IMR-90 (cell line): ENCODE results near the gene SMARCA2. TPM values are rescaled to one million over a fixed set of nuclear protein-coding genes. Genes with fewer than 3 reads are reported as not detected.

Experiments used
- ATAC-seq: fragments of 200-7000 bp; cut with Tn5 transposase; 2 replicates; pipeline ENCODE4 v1.9.1; 2020; ENCODE audit warnings: low read depth, mild to moderate bottlenecking, moderate library complexity
- BruUV-seq: library from RNA; stranded (reverse); fragments of 400-500 nt; replicated peaks from 2 replicates; lab custom pipeline; 2021; lab: Mats Ljungman, UMichigan
- CTCF ChIA-PET: fragments of 300-600 bp; formaldehyde crosslinking; extraction: SDS; loops from one replicate; lab custom pipeline; 2021; ENCODE audit warnings: antibody characterized with exemption; lab: Yijun Ruan, JAX
- POLR2A ChIA-PET: fragments of 300-600 bp; sonication (Branson Sonifier 250); formaldehyde crosslinking; loops from one replicate; lab custom pipeline; 2022; ENCODE audit warnings: antibody characterized with exemption; ENCODE audit not compliant: unreplicated experiment; lab: Charles Lee
- DNase-seq: peaks from one replicate; pipeline ENCODE4 v3.0.0; 2013
- H2AFZ ChIP-seq: replicated peaks from 2 replicates; pipeline ENCODE3; 2013; ENCODE audit warnings: low read length, mild to moderate bottlenecking; ENCODE audit not compliant: poor library complexity
- H2AK5ac ChIP-seq: 2 replicates; pipeline ENCODE4 v1.6.1; 2013; ENCODE audit warnings: low read depth, low read length, inconsistent platforms
- H2AK9ac ChIP-seq: replicated peaks from 2 replicates; pipeline ENCODE3; 2013; ENCODE audit warnings: mild to moderate bottlenecking, low read depth, low read length, moderate library complexity; ENCODE audit not compliant: poor library complexity
- H2BK120ac ChIP-seq: 2 replicates; pipeline ENCODE4 v1.6.1; 2013; ENCODE audit warnings: low read depth, low read length, inconsistent platforms
- H2BK15ac ChIP-seq: 3 replicates; pipeline ENCODE4 v1.6.1; 2013; ENCODE audit warnings: low read depth, low read length, inconsistent platforms
- H2BK20ac ChIP-seq: 2 replicates; pipeline ENCODE4 v1.6.1; 2013; ENCODE audit warnings: low read depth, mild to moderate bottlenecking, inconsistent platforms, low read length, moderate library complexity
- H2BK5ac ChIP-seq: 2 replicates; pipeline ENCODE4 v1.6.1; 2013; ENCODE audit warnings: mild to moderate bottlenecking, low read depth, low read length, inconsistent platforms; ENCODE audit not compliant: poor library complexity, severe bottlenecking
- H3K14ac ChIP-seq: replicated peaks from 2 replicates; pipeline ENCODE4 v1.6.1; 2013; ENCODE audit warnings: low read depth, low read length, inconsistent platforms
- H3K18ac ChIP-seq: 2 replicates; pipeline ENCODE4 v1.6.1; 2013; ENCODE audit warnings: low read depth, low read length, control low read depth
- H3K23ac ChIP-seq: 2 replicates; pipeline ENCODE4 v1.6.1; 2013; ENCODE audit warnings: low read depth, low read length, inconsistent platforms
- H3K27ac ChIP-seq: 2 replicates; pipeline ENCODE4 v1.5.1; 2013; ENCODE audit warnings: mild to moderate bottlenecking, control low read depth, low read length; ENCODE audit not compliant: insufficient read depth
- H3K27me3 ChIP-seq: 2 replicates; pipeline ENCODE4 v1.6.1; 2013; ENCODE audit warnings: low read length; ENCODE audit not compliant: control insufficient read depth, insufficient read depth
- H3K36me3 ChIP-seq: 2 replicates; pipeline ENCODE4 v1.6.1; 2013; ENCODE audit warnings: low read length, mixed read lengths; ENCODE audit not compliant: control insufficient read depth, insufficient read depth
- H3K4ac ChIP-seq: 2 replicates; pipeline ENCODE4 v1.6.1; 2013; ENCODE audit warnings: low read depth, low read length, inconsistent platforms
- H3K4me1 ChIP-seq: 2 replicates; pipeline ENCODE4 v1.6.1; 2013; ENCODE audit warnings: low read length, mixed read lengths; ENCODE audit not compliant: control insufficient read depth, insufficient read depth
- H3K4me2 ChIP-seq: 2 replicates; pipeline ENCODE4 v1.6.1; 2013; ENCODE audit warnings: low read depth, mild to moderate bottlenecking, control low read depth, low read length, moderate library complexity
- H3K4me3 ChIP-seq: 2 replicates; pipeline ENCODE4 v1.5.1; 2013; ENCODE audit warnings: low read depth, mild to moderate bottlenecking, control low read depth, low read length, moderate library complexity; ENCODE audit not compliant: insufficient read depth
- H3K56ac ChIP-seq: 2 replicates; pipeline ENCODE4 v1.6.1; 2013; ENCODE audit warnings: low read length, inconsistent platforms; ENCODE audit not compliant: insufficient read depth; ENCODE audit errors: extremely low read depth
- H3K79me1 ChIP-seq, 2 experiments: 2 replicates each; pipeline ENCODE4 v1.6.1; 2013; ENCODE audit warnings: low read length in 2 of 2, inconsistent platforms in 1 of 2, low read depth in 1 of 2
- H3K9ac ChIP-seq: 2 replicates; pipeline ENCODE4 v1.6.1; 2013; ENCODE audit warnings: low read depth, low read length, control low read depth
- H3K9me1 ChIP-seq: 2 replicates; pipeline ENCODE4 v1.6.1; 2013; ENCODE audit warnings: low read length, inconsistent platforms; ENCODE audit not compliant: insufficient read depth
- H3K9me3 ChIP-seq: 2 replicates; pipeline ENCODE4 v1.6.1; 2013; ENCODE audit warnings: low read length; ENCODE audit not compliant: control insufficient read depth, insufficient read depth
- H4K20me1 ChIP-seq: 2 replicates; pipeline ENCODE4 v1.6.1; 2013; ENCODE audit warnings: low read length, inconsistent platforms; ENCODE audit not compliant: insufficient read depth
- H4K5ac ChIP-seq: 2 replicates; pipeline ENCODE4 v1.6.1; 2013; ENCODE audit warnings: mild to moderate bottlenecking, low read depth, low read length, control low read depth
- H4K8ac ChIP-seq, 2 experiments: 2 replicates each; pipeline ENCODE4 v1.6.1; 2013; ENCODE audit warnings: low read depth in 2 of 2, low read length in 2 of 2, control low read depth in 1 of 2, inconsistent platforms in 1 of 2
- H4K91ac ChIP-seq: 2 replicates; pipeline ENCODE4 v1.6.1; 2013; ENCODE audit warnings: low read depth, low read length, inconsistent platforms; ENCODE audit not compliant: insufficient read depth
- BHLHE40 ChIP-seq: fragments of 150-350 bp; IDR thresholded peaks from 2 replicates; pipeline ENCODE4 v1.6.1; 2016; ENCODE audit warnings: mild to moderate bottlenecking, low read depth, low read length
- CEBPB ChIP-seq: IDR thresholded peaks from 2 replicates; pipeline ENCODE4 v1.6.1; 2012; ENCODE audit warnings: low read depth, low read length, improper control_type of control experiment
- CHD1 ChIP-seq: IDR thresholded peaks from 2 replicates; pipeline ENCODE4 v1.6.1; 2012; ENCODE audit warnings: low read depth, low read length, improper control_type of control experiment
- ELK1 ChIP-seq: fragments of 150-350 bp; IDR thresholded peaks from 2 replicates; pipeline ENCODE4 v1.6.1; 2016; ENCODE audit warnings: low read depth, mild to moderate bottlenecking, low read length, moderate library complexity, borderline replicate concordance
- FOS ChIP-seq: fragments of 150-350 bp; IDR thresholded peaks from 2 replicates; pipeline ENCODE4 v1.6.1; 2016; ENCODE audit warnings: low read depth, low read length
- MAFK ChIP-seq: IDR thresholded peaks from 2 replicates; pipeline ENCODE4 v1.6.1; 2012; ENCODE audit warnings: low read depth, low read length, improper control_type of control experiment
- MAZ ChIP-seq: IDR thresholded peaks from 2 replicates; pipeline ENCODE4 v1.6.1; 2012; ENCODE audit warnings: low read depth, mild to moderate bottlenecking, low read length, improper control_type of control experiment, moderate library complexity, borderline replicate concordance
- MXI1 ChIP-seq: IDR thresholded peaks from 2 replicates; pipeline ENCODE4 v1.6.1; 2012; ENCODE audit warnings: low read depth, mild to moderate bottlenecking, low read length, moderate library complexity, borderline replicate concordance
- NFE2L2 ChIP-seq: fragments of 150-350 bp; IDR thresholded peaks from 2 replicates; pipeline ENCODE4 v1.6.1; 2016; ENCODE audit warnings: low read depth, mild to moderate bottlenecking, low read length
- POLR2A ChIP-seq: IDR thresholded peaks from 2 replicates; pipeline ENCODE4 v1.6.1; 2012; ENCODE audit warnings: mild to moderate bottlenecking, low read depth, low read length
- RAD21 ChIP-seq: IDR thresholded peaks from 2 replicates; pipeline ENCODE4 v1.6.1; 2012; ENCODE audit warnings: low read length, improper control_type of control experiment
- RCOR1 ChIP-seq: IDR thresholded peaks from 2 replicates; pipeline ENCODE4 v1.6.1; 2012; ENCODE audit warnings: mild to moderate bottlenecking, low read length, improper control_type of control experiment; ENCODE audit not compliant: insufficient replicate concordance
- RFX5 ChIP-seq: IDR thresholded peaks from 2 replicates; pipeline ENCODE4 v1.8.0; 2012; ENCODE audit warnings: low read depth, mild to moderate bottlenecking, low read length, moderate library complexity
- SMC3 ChIP-seq: fragments of 150-350 bp; IDR thresholded peaks from 2 replicates; pipeline ENCODE4 v1.6.1; 2016; ENCODE audit warnings: low read depth, mild to moderate bottlenecking, antibody characterized with exemption, low read length, moderate library complexity
- USF2 ChIP-seq: fragments of 150-350 bp; IDR thresholded peaks from 2 replicates; pipeline ENCODE4 v1.6.1; 2017; ENCODE audit warnings: mild to moderate bottlenecking, antibody characterized with exemption, low read length, low read depth
- WGBS, 2 experiments: methylation state at CpG; one replicate each; pipeline versions ENCODE4 v1.1.5 to v1.1.7; 2013; ENCODE audit warnings: missing lambda C conversion rate in 2 of 2; ENCODE audit not compliant: insufficient read length in 1 of 2; ENCODE audit errors: extremely low coverage in 2 of 2; 5-methylcytosine and 5-hydroxymethylcytosine counted together
- dilution Hi-C: fragments of 300-500 bp; cut with HindIII; formaldehyde crosslinking; loops from one replicate; pipeline ENCODE4 v1.14.3; 2018; ENCODE audit warnings: low sequenced_read_pairs; ENCODE audit not compliant: unreplicated experiment
- in situ Hi-C: fragments of 300-500 bp; cut with MboI; formaldehyde crosslinking; loops from 3 replicates; pipeline ENCODE4 v1.14.3; 2019; ENCODE audit warnings: low sequenced_read_pairs, inconsistent platforms, mixed read lengths
- intact Hi-C: fragments of 100-400 bp; cut with micrococcal nuclease; formaldehyde crosslinking; loops from 2 replicates; pipeline ENCODE4 v1.10.0; 2022
- polyA plus RNA-seq, 3 experiments: library from polyadenylated mRNA; depleted of rRNA; stranded (reverse); fragments of >200 nt; gene quantifications; 2 replicates each; pipeline ENCODE4 v1.2.3, GENCODE V29; 2012; ENCODE audit warnings: low replicate concordance in 1 of 3
- total RNA-seq: library from RNA; depleted of rRNA; stranded (reverse); fragments of >200 nt; gene quantifications from 2 replicates; pipeline ENCODE4 v1.2.3, GENCODE V29; 2012
- TF ChIP-seq, protein P1 (sequence below): conservative IDR thresholded peaks from 2 replicates; pipeline ENCODE4 v1.5.1; 2012; ENCODE audit warnings: mild to moderate bottlenecking, low read depth, low read length, improper control_type of control experiment

The SMARCA2 gene
- total and polyA plus RNA-seq, 2 of the 4 experiments (the other 2 are of a cell fraction) = 25.3 to 26.7 TPM

DNA sequence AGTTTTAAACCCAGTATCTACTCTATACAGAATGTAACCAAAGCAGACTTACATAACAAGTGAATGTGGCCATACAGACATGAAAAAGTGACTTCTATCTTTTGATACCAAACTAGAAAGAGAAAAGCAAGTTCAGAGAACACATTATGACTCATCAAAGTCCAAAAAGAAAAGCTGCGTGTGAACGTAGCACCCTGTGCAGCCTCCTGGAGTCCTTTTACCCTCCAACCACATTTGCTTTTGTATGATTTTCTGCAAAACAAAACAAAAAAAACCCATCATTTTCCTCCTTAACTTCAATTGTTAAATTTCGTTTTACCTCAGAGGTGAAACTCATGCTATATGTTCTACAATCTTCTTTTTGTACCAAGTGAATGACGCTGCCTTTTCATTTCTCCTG, 2.8 kb upstream of the SMARCA2 start:
- in situ Hi-C loops (no loop called here), intact Hi-C loops (loop anchor here (10.0 kb wide), 2 partner anchors 232 to 712 kb away; no protein-coding TSS in a partner anchor), dilution Hi-C loops (loop anchor here (25.0 kb wide), 1 partner anchor 100 kb away; no protein-coding TSS in a partner anchor)
- Histone ChIP-seq H3K9me1 (no peaks in the 10 kb centered on the region), H2AK5ac (no peak overlapping the region), H2BK15ac (no peak overlapping the region), H3K4me1 (peaks cover 2% of the 10 kb centered on the region), H2AFZ (no peak overlapping the region), H3K27ac (no peak overlapping the region), H3K4ac (no peak overlapping the region), H3K18ac (no peak overlapping the region), H3K36me3 (no peaks in the 10 kb centered on the region), H4K91ac (no peak overlapping the region), H3K23ac (no peak overlapping the region), H3K9me3 (no peaks in the 10 kb centered on the region), H2BK120ac (no peak overlapping the region), H3K4me2 (no peak overlapping the region), H3K14ac (no peak overlapping the region), H4K5ac (no peak overlapping the region), H4K20me1 (peaks cover 3% of the 10 kb centered on the region; the same call in 1 of the 2 replicates), H3K27me3 (no peaks in the 10 kb centered on the region), H3K56ac (no peak overlapping the region), H2AK9ac (no peak overlapping the region), H3K9ac (no peak overlapping the region), H3K79me1 (no peaks in the 10 kb centered on the region), H3K4me3 (no peak overlapping the region), H2BK20ac (no peak overlapping the region), H4K8ac (no peak overlapping the region), H2BK5ac (no peak overlapping the region)
- DNase-seq (no peak), ATAC-seq (no peak)
- WGBS, 2 experiments = 100% methylated on average over 1 of the region's 4 CpGs; no CpG with 5 or more reads in 1 of the 2 experiments
- no TSS peak for BruUV-seq
- POLR2A ChIA-PET = no interaction called here
- TF ChIP-seq RCOR1 (no peak), MAFK (no peak), CEBPB (no peak), POLR2A (no peak), FOS (no peak), MAZ (no peak), SMC3 (no peak), NFE2L2 (no peak), RFX5 (no peak), BHLHE40 (no peak), CHD1 (no peak), RAD21 (no peak), MXI1 (no peak), USF2 (no peak), ELK1 (no peak)
- TF ChIP-seq, protein P1, sequence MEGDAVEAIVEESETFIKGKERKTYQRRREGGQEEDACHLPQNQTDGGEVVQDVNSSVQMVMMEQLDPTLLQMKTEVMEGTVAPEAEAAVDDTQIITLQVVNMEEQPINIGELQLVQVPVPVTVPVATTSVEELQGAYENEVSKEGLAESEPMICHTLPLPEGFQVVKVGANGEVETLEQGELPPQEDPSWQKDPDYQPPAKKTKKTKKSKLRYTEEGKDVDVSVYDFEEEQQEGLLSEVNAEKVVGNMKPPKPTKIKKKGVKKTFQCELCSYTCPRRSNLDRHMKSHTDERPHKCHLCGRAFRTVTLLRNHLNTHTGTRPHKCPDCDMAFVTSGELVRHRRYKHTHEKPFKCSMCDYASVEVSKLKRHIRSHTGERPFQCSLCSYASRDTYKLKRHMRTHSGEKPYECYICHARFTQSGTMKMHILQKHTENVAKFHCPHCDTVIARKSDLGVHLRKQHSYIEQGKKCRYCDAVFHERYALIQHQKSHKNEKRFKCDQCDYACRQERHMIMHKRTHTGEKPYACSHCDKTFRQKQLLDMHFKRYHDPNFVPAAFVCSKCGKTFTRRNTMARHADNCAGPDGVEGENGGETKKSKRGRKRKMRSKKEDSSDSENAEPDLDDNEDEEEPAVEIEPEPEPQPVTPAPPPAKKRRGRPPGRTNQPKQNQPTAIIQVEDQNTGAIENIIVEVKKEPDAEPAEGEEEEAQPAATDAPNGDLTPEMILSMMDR = no peak
- CTCF ChIA-PET = interaction anchor here (1.3 kb wide), 1 partner anchor 22 kb away, joined by 3 read pairs; no protein-coding TSS in a partner anchor
